ENCODE measurements around the gene PGAP3. TPM values are rescaled to one million over a fixed set of nuclear protein-coding genes. Genes with fewer than 3 reads are reported as not detected.

Gene PGAP3
- total and polyA plus RNA-seq, 3 donors from 2014 or later: 21.1 to 37.4 (median 28.6) TPM

GRCh38 chr17:39709319-39709997, 21.6 kb upstream of the PGAP3 start:
- H3K27ac ChIP-seq: no peak overlapping the region

GRCh38 chr17:39706921-39707337, 19.1 kb upstream of the PGAP3 start:
- intact Hi-C loops (cut with DNase I; ENCODE audit: low total_unique reads): no loop called here
- no peak for DNase-seq
- Histone ChIP-seq H3K27me3 (no peaks in the 10 kb centered on the region), H3K36me3 (ENCODE audit: low read depth, missing control alignments) (no peaks in the 10 kb centered on the region), H3K4me3 (no peak overlapping the region), H3K4me1 (no peaks in the 10 kb centered on the region), H3K9me3 (no peaks in the 10 kb centered on the region), H3K27ac (no peak overlapping the region)
- WGBS, 2 donors: 86% methylated on average over 6 to 7 of the region's 7 CpGs
- TF ChIP-seq POLR2A (IDR thresholded peaks at IDR 0.05): no peak
- TF ChIP-seq, protein P1, sequence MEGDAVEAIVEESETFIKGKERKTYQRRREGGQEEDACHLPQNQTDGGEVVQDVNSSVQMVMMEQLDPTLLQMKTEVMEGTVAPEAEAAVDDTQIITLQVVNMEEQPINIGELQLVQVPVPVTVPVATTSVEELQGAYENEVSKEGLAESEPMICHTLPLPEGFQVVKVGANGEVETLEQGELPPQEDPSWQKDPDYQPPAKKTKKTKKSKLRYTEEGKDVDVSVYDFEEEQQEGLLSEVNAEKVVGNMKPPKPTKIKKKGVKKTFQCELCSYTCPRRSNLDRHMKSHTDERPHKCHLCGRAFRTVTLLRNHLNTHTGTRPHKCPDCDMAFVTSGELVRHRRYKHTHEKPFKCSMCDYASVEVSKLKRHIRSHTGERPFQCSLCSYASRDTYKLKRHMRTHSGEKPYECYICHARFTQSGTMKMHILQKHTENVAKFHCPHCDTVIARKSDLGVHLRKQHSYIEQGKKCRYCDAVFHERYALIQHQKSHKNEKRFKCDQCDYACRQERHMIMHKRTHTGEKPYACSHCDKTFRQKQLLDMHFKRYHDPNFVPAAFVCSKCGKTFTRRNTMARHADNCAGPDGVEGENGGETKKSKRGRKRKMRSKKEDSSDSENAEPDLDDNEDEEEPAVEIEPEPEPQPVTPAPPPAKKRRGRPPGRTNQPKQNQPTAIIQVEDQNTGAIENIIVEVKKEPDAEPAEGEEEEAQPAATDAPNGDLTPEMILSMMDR (IDR thresholded peaks at IDR 0.05): no peak

More at GRCh38 chr17:39709319-39709997, 21.6 kb upstream of the PGAP3 start:
- 92 to 93% methylated on average over 12 to 14 of the region's 14 CpGs for WGBS, 2 donors
- Histone ChIP-seq H3K4me3 (no peak overlapping the region), H3K4me1 (no peaks in the 10 kb centered on the region), H3K27me3 (no peaks in the 10 kb centered on the region), H3K36me3 (ENCODE audit: low read depth, missing control alignments) (no peaks in the 10 kb centered on the region), H3K9me3 (no peaks in the 10 kb centered on the region)
- DNase-seq: no peak
- intact Hi-C loops (cut with DNase I; ENCODE audit: low total_unique reads): no loop called here
- TF ChIP-seq, protein P1 (IDR thresholded peaks at IDR 0.05): no peak
- TF ChIP-seq POLR2A (IDR thresholded peaks at IDR 0.05): no peak

DNA sequence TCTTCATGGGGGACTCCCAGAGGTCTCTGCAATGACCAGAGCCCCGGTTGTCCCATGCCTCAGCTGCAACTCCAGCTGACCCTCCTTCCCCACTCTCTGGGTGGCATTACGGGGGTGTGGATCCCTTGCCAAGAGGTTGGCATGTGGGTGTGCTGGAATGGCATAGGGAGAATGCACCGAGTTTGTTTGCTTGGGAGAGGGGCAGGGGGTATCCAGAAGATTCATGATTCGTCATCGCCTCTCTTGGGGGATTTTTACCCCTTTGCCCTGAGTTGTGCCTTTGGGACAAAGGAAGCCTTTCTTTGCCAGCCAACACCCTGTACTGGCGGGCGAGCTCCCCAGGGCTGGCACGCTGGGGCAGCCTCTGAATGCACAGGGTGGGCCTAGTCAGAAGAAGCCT, 18.5 kb upstream of the PGAP3 start:
- intact Hi-C loops (cut with DNase I; ENCODE audit: low total_unique reads): no loop called here
- DNase-seq: no peak
- H3K4me1 ChIP-seq: no peaks in the 10 kb centered on the region
- H3K36me3 ChIP-seq (ENCODE audit: low read depth, missing control alignments): no peaks in the 10 kb centered on the region
- H3K27me3 ChIP-seq: no peaks in the 10 kb centered on the region
- no peak overlapping the region for H3K4me3 ChIP-seq
- TF ChIP-seq, protein P1 (IDR thresholded peaks at IDR 0.05): no peak
- TF ChIP-seq POLR2A (IDR thresholded peaks at IDR 0.05): no peak
- WGBS, 2 donors: 86 to 89% methylated on average over 8 of the region's 8 CpGs
- H3K27ac ChIP-seq: no peak overlapping the region
- H3K9me3 ChIP-seq: no peaks in the 10 kb centered on the region

- Histone ChIP-seq H3K27ac (no peak overlapping the region), H3K4me1 (no peaks in the 10 kb centered on the region), H3K4me3 (no peak overlapping the region), H3K9me3 (no peaks in the 10 kb centered on the region), H3K36me3 (ENCODE audit: low read depth, missing control alignments) (no peaks in the 10 kb centered on the region), H3K27me3 (no peaks in the 10 kb centered on the region)
- DNase-seq: no peak
- WGBS, 2 donors: 81 to 97% methylated on average over 6 to 12 of the region's 12 CpGs
- intact Hi-C loops (cut with DNase I; ENCODE audit: low total_unique reads): no loop called here
- TF ChIP-seq, protein P1 (IDR thresholded peaks at IDR 0.05): no peak
- TF ChIP-seq POLR2A (IDR thresholded peaks at IDR 0.05): no peak
Measured at GRCh38 chr17:39705786-39706348, 18.0 kb upstream of the PGAP3 start.
